Cardiac septum (tissue), 1 donor: ENCODE measurements around the gene ESPNL. TPM values are rescaled to one million over a fixed set of nuclear protein-coding genes. Genes with fewer than 3 reads are reported as not detected.

Experiments
- DNase-seq: peaks from one replicate; pipeline ENCODE4 v3.0.0-alpha.2; 2020; ENCODE audit warnings: low spot score
- intact Hi-C: fragments of 100-400 bp; cut with DNase I; formaldehyde crosslinking; loops from one replicate; pipeline ENCODE4 v1.14.0; 2022
- total RNA-seq: library from RNA; stranded (reverse); fragmentation: NEBNext Ultra II Directional; extraction: Animal tissue kit (Norgen Biotek cat#: 25700); gene quantifications from one replicate; pipeline ENCODE4 v1.2.1, GENCODE V29; 2021
- donor health status: DM: no; HTN: no; CAD: no.

Gene ESPNL
- total RNA-seq, 1 donor from 2014 or later, result 0.08 TPM

DNA sequence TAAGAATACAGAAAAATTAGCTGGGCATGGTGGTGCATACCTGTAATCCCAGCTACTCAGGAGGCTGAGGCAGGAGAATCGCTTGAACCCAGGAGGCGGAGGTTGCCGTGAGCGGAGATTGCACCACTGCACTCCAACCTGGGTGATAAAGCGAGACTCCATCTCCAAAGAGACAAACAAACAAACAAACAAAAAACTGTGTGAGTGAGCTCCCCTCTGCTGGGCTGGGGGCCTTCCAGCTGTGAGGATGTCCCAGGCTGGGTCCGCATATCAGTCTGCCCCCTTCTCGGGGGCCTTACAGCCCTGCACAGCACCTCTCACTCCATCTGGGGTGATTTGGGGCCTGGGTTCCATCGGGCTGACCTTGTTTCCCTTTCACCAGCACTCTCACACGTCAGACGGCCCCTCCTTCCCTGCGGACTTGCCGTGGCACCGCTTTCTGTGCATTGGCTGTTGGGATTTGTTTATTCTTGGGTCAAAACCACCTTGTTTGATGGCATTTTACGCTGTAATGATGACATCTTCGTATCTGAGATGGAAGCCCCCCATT lies 35.5 kb downstream of the ESPNL start:
- no peak for DNase-seq
- intact Hi-C loops, result loop anchor here (5.0 kb wide), 1 partner anchor 73 kb away; the partner anchor contains the start of gene SCLY

DNA sequence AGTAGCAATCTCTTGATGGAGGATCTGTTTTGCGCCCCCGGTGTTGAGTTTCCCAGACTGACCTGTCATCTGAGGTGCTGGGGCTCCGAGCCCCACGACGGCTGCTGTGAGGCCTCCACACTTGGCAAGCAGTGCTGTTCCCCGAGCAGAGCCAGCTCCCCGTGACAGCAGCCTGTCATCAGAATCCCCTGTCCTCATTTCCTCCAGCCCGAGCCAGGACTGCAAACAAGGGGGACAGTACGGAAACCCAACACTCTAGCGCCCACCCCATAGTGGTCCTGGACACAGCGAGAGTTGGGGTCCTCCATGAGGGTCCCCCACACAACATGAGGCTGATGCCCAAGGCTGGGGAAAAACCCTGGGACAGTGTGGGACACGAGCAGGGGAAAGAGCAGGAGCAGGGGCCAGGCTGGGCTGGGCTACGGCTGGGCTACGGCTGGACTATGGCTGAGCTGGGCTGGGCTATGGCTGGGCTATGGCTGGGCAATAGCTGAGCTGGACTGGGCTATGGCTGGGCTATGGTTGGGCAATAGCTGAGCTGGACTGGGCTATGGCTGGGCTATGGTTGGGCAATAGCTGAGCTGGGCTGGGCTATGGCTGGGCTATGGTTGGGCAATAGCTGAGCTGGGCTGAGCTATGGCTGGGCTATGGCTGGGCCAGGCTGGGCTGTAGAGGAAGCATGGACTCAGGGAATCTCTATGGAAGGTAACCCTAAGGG lies 36.8 kb downstream of the ESPNL start:
- intact Hi-C loops, result loop anchor here (5.0 kb wide), 1 partner anchor 75 kb away; the partner anchor contains the start of gene SCLY
- DNase-seq, result no peak

DNA sequence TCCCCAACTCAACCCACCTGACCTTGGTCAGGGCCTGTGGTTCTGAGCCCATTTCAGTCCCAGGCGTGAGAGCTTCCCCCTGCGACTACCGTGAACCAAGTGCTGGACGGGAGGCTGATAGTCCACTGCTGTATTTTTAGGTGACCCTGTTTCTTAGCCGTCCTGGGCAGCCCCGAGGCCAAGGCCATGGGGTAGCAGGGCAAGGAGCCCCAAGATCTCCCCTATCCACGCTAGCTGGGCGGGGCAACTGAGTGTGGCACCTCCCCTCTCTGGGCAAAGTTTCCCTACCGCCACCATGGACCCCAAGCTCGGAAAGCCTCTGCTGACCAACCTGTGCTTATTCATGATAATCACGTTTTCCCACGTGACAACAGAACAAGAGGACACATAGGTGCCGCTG lies 37.7 kb downstream of the ESPNL start:
- intact Hi-C loops, result loop anchor here (2.0 to 5.0 kb wide), 2 partner anchors 76 to 277 kb away; partner anchors contain the start of gene SCLY

DNA sequence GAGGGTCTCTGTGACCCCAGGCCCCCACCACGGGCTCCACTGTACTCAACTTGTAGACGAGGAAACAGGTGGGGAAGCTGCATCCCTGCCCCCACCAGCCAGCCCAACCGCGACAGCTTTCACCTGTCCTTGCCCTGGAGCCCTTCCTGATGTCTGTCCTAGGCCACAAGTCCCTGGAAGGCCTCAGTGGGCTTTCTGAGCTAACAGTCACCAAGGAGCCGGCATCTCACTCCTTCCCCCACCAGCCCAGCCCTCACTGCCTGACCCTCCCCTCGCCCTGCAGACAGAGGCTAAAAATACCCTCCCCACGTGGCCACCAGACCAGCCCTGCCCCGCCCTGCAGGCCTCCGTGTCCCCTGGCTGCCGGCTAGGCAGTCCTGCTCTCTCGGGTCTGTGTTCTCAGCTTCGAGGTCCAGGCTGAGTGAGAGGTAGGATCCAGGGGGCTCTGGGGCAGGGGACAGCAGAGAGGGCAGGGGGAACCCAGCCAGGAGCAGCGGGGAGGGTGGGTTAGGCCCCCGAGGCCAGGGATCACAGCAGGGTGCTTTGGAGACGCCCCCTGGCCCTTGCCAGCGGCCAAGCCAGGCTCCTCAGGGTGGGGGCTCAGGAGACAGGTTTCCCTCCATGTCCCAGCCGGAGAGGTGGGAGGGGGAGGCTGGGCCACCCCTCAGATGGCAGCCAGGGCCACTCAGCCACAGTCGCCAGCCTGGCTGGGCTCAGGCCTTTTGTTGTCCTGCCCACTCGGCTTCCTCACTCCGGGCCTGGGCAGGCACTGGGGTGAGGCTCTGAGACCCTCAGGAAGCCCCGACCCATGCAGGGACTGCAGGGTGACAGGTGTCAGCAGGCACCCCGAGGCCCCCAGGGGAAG lies 38.4 kb downstream of the ESPNL start, which contains the start of gene KLHL30:
KLHL30 (plus strand) TSS at position 338 of the 865 bp plus-strand sequence. CDS start 2,087 bp downstream, outside the sequence.
- intact Hi-C loops, result loop anchor here (2.0 to 5.0 kb wide), 2 partner anchors 76 to 278 kb away; partner anchors contain the start of gene SCLY
- peak; percentile 84 for DNase-seq

More for the DNA sequence above, 37.7 kb downstream of the ESPNL start:
- DNase-seq, result no peak

DNA sequence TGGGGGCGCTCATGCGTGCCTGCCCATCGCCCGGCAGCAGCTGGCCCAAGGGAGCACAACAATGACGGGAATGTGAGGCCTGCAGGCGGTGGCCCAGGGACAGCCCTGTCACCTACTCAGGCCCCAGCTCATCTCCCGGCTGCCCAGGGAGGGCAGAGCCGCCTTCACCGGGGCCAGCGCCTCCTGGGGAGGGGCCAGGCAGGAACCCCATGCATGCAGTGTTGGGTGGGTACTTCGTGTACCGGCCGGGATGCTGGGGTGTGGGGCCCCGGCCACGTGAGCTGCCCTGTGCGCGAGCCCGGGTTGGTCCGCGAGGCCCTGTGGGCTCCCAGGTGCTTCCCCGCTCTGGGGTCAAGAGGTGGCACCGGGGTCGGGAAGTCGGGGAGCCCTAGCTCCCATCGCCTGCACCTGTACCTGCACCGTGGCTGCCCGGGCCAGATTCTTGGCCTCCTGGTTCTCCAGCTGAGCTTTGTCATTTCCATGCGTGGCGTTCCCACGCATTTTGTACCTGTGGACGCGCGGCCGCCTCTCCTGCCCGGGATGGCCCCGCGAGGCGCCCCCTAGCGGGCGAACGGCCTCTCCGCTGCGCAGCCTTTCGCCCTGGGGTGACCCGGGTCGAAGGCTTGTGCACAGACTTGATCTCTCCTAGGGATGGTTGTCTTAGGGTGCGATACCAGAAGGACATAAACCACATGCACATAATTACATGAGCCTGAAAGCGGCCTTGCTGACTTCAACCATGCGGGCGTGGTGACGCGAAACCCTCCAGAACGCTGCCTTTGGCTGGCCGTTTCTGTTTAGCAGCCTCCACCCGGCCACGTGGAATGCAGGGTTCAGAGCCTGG lies 39.3 kb downstream of the ESPNL start:
- intact Hi-C loops, result loop anchor here (2.0 to 5.0 kb wide), 2 partner anchors 77 to 279 kb away; partner anchors contain the start of gene SCLY
- no peak for DNase-seq

DNA sequence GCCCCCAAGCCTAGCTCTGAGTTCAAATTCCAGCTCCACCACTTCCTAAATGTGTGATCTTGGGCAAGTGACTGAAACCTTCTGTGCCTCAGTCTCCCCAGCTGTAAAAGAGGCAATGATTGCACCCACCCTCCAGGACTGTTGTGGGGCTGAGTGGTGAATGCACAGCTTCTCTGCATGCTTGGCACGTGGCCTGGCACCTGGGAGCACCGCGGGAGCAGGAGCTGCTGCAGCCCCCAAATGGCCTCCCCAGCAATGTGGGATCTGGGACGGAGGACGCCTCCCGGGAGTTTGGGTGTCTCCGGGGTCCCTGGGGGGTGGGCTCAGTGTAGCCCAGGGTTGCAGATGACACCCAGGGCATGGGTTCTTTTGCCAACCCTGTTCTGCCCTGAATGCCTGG lies 39.9 kb downstream of the ESPNL start:
- intact Hi-C loops, result no loop called here
- no peak for DNase-seq

DNA sequence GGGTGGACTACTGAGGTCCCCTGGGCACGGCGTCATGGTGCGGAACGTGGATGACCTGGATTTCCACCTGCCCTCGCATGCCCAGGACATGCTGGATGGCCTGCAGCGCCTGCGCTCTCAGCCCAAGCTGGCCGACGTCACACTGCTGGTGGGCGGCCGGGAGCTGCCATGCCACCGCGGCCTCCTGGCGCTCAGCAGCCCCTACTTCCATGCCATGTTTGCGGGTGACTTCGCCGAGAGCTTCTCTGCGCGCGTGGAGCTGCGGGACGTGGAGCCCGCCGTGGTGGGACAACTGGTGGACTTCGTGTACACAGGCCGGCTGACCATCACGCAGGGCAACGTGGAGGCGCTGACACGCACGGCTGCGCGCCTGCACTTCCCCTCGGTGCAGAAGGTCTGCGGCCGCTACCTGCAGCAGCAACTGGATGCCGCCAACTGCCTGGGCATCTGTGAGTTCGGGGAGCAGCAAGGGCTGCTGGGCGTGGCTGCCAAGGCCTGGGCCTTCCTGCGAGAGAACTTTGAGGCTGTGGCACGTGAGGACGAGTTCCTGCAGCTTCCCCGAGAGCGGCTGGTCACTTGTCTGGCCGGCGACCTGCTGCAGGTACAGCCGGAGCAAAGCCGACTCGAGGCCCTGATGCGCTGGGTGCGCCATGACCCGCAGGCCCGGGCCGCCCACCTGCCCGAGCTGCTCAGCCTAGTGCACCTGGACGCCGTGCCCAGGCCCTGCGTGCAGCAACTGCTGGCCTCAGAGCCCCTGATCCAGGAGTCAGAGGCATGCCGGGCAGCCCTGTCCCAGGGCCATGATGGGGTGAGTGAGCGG lies 40.8 kb downstream of the ESPNL start:
- DNase-seq, result no peak
- intact Hi-C loops, result no loop called here

DNA sequence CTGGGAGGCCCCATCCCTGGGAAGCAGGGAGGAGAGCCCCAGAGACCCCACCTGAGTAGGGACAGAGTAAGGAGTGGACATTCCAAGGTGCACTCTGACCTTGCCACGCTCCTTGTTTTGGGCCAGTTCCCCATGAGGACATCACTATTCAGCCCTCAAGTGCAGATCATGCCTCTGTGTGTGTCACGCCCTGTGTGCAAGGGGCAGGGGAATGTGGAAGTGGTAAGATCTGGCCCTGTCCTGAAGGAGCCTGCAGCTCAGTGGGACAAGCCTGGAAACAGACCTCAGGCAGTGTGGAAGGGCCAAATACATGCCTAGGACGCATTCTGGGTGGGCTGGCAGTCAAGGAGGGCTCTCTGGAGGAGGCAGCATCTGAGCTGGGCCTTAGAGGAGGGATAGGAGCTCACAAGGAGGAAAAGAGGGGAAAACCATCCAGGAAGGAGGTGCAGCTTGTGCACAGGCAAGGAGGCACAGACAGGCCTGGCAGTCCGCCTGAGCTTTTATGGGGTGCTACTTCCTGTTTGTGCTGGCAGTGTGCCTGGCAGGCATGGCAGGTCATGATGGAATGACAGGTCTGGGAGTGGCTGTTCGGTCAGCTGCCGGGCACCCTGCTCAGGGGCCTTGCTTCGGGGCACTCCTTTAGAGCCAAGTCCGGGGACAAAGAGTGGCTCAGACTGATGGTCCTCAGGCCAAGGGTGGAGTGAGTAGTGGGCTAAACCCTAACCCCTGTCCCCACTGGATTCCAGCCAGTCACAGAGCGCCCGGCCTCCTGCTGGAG lies 41.6 kb downstream of the ESPNL start:
- no peak for DNase-seq
- intact Hi-C loops, result no loop called here

DNA sequence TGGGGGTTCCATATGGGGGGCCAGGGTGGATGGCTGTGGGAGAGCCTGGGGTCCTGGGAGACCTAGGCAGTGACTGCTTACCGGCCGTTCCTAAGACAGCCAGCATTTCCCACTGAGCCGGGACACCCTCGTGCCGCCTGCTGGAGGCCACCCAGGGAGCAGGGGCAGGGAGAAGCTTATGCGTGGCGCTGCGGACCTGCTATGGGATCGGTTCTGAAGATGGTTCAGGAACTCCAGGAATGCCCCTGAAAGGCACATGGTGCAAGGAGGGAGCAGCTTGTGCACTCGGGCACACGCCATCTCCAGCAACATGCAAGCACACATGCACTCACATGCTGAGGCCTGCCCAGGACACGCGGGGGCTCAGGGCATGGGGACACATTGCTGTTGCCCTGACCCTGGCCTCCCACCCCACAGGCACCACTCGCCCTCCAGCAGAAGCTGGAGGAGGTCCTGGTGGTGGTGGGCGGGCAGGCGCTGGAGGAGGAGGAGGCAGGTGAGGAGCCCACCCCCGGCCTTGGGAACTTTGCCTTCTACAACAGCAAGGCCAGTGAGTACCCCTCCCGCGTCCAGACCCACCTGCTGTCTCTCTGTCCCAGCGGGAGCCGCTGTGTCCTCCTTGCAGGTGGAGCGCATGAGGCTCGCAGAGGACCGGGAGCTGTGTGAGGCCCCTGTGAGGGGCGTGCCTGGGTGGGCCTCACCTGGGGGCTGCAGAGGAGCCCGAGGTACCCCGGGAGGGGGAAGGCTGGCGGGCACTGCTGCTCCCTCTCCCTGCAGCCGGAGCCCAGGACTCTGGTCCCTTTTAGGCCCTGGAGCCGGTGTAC lies 42.5 kb downstream of the ESPNL start:
- DNase-seq, result no peak
- intact Hi-C loops, result no loop called here

DNA sequence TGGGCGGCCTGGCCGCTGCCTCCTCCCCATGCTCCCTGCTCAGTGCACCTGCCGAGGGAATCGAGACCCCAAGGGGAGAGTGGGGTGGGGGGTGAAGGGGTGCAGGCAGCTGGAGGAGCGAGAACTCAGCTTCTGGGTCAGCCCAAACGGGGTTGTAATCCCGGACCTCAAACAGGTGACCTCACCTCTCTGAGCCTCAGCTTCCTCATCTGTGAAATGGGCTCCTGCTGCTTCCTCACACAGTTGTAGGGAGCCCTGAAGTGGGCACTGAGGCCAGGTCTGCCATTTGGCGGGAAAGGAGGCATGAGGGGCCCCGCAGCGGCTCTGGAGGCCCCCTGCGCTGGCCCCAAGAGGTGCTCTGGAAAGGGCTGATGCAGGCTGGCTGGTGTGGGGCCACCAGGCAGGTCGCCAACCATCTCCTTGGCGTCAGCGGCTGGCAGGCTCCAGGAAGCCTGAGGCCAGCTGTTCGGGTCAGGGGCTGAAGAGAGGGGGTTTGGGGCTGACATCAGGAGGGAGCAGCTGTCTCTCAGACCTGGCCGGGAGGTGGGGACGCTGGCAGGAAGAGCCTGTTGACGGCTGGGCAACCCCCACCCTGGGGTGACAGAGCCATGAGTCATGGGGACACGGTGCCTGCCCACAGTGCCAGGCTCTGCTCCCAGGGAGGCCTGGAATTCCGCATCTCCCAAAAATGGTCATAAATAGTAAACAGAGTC lies 43.3 kb downstream of the ESPNL start:
- intact Hi-C loops, result no loop called here
- no peak for DNase-seq

DNA sequence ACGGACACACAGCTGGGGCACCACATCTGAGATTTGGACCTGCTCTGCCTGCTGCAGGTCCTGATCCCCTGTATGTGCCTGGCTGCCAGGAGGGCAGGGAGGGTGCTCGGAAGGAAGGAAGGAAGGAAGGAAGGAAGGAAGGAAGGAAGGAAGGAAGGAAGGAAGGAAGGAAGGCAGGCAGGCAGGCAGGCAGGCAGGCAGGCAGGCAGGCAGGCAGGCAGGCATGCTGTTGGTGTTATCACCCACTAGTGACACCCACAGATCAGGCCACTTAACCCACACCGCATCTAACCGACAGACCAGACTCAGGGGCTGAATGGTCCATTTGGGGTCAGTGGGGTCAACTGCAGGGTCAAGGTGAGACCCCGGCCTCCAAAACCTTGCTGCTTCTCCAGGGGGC lies 44.1 kb downstream of the ESPNL start:
- intact Hi-C loops, result no loop called here
- no peak for DNase-seq

DNA sequence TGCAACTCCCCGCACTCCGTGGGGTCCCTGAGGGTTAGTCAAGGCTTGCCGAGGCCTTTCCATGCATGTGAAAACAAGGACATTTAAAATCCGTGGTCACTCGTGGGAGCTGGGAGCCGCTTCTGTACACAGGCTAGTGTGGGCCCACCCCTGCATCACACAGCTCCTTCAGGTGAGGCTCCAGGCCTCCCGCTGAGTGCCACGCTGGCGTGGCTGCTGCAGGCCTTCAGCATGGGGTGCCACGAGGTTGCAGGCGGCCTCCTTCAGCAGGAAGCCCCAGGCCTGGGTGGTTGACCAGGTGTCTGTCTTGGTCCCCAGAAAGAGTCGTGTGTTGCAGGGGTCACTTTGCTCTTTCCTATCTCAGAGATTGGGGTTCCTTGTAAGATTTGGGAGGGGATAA lies 44.9 kb downstream of the ESPNL start:
- no peak for DNase-seq
- intact Hi-C loops, result no loop called here

DNA sequence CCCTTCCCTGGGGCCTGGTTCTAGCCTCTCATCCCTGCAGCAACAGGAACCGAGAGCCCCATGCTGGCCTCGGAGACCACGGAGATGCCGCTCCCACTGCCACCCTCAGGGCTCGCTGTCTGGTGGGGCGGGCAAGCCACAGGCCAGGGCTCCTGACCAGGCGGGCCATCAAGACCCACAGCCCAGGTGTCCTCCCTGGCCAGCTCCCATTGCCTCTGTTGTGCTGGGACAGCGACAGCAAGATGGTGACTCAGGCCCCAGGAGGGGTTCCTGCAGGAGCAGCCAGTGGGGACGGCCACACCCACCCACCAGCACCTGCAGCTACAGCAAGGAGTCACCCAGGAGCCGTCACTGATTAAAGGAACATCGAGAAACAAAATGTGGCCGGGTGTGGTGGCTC lies 45.7 kb downstream of the ESPNL start:
- DNase-seq, result no peak
- intact Hi-C loops, result no loop called here

DNA sequence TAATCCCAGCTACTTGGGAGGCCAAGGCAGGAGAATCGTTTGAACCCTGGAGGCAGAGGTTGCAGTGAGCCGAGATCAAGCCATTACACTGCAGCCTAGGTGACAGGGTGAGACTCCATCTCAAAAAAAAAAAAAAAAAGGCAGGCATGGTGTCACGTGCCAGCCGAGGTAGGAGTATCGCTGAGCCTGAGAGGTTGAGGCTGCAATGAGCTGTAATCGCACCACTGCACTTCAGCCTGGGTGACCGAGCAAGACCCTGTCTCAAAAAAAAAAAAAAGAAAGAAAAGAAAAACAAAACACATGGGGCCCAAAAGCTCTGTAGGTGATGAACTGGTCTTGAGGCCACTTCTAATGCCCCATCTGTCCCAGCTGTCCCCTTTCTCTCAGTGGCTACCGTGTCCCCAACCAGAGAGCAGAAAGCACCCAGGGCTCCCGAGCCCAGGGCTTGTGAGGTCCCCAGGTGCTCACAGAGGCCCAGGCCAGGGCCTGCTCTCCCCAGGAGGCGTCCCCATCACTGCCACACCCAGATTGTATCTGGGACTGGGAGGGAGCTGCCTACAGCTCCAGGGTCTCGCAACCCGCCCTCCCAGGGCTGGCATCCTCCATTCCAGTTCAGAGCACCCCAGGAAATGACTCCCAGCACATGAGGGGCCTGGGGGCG lies 46.9 kb downstream of the ESPNL start:
- intact Hi-C loops, result no loop called here

DNA sequence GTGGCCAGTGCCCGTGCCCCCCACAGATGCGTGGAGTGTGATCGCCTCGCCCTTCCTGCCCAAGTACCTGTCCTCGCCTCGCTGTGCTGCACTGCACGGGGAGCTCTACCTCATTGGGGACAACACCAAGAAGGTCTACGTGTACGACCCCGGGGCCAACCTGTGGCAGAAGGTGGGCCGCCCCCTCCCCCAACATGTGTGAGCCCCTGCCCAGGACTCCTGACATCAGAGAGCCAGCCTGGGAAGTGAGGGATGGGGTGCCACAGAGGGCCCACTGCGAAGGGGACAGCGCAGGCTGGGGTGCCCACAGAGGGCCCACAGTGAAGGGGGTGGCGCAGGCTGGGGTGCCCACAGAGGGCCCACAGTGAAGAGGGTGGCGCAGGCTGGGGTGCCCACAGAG lies 48.8 kb downstream of the ESPNL start:
- intact Hi-C loops, result no loop called here
- DNase-seq, result no peak

More for the DNA sequence above, 46.9 kb downstream of the ESPNL start:
- no peak for DNase-seq
